Ovary (tissue), 3 donors: ENCODE data around the gene NOXA1.

Experiments
- EP300 ChIP-seq: sonication (generic); formaldehyde crosslinking; IDR thresholded peaks from one replicate; pipeline ENCODE4 v1.6.1; 2017; ENCODE audit warnings: antibody characterized with exemption
- POLR2A ChIP-seq: fragments of 450-650 bp; IDR thresholded peaks from one replicate; pipeline ENCODE4 v1.6.1; 2017; ENCODE audit warnings: antibody characterized with exemption, mild to moderate bottlenecking, moderate library complexity
- TF ChIP-seq, protein P1 (sequence below), 3 donors: fragments of 450-650 bp in 2 of 3; fragments of 200-600 bp in 1 of 3; IDR thresholded peaks; one replicate each; pipeline versions ENCODE4 v1.5.1 to v1.8.0; 2016 to 2022; ENCODE audit warnings: antibody characterized with exemption in 3 of 3, mild to moderate bottlenecking in 1 of 3
- donor health status: DM: no; HTN: no; CAD: no.

DNA sequence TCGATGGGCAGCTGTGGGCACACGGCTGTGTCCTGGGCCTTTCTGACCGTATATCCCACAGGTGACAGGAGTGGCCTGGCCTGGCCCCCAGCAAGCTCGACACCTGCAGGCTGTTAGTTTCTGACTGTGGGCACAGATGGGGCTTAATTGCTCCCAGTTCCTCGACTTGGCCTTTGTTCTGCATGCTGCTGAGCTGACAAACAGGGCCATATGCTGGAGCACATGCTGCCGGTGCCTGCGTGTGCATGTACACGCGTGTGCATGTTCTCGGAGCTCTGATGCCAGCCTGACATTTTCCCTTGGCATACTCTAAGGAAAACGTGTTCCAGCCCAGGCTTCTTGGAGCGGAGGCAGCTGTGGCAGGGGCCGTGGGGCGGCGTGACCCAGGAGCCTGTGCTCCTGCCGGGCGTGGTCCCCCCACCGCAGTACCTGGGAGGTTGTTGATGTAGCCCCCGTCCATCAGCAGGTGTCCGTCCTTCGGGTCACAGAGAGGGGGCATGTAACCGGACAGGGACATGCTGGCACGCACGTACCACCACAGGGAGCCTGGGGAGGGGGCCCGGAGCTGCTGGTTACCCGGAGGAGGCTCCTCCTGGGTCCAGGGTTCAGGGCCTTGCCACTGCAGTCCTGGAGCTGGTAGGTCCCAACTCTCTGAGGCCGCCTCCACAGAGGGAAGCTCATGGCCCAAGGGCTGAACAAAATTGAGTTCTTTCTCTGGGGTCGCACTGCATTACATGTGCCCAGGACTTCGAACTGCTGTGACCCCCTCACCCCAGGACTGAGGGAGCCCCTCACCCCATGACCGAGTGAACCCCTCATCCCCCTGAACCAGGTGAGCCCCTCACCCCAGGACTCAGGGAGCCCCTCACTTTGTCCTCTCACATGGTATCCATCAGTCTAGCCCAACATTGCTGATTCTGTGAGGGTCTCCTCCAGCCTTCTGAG lies 40.1 kb downstream of the NOXA1 start:
- TF ChIP-seq, protein P1, sequence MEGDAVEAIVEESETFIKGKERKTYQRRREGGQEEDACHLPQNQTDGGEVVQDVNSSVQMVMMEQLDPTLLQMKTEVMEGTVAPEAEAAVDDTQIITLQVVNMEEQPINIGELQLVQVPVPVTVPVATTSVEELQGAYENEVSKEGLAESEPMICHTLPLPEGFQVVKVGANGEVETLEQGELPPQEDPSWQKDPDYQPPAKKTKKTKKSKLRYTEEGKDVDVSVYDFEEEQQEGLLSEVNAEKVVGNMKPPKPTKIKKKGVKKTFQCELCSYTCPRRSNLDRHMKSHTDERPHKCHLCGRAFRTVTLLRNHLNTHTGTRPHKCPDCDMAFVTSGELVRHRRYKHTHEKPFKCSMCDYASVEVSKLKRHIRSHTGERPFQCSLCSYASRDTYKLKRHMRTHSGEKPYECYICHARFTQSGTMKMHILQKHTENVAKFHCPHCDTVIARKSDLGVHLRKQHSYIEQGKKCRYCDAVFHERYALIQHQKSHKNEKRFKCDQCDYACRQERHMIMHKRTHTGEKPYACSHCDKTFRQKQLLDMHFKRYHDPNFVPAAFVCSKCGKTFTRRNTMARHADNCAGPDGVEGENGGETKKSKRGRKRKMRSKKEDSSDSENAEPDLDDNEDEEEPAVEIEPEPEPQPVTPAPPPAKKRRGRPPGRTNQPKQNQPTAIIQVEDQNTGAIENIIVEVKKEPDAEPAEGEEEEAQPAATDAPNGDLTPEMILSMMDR (IDR thresholded peaks at IDR 0.05): no peak
- no peak for TF ChIP-seq EP300
- no peak for TF ChIP-seq POLR2A
